IMR-90 (cell line): Measurements from ENCODE around the gene ARF5. TPM values are rescaled to one million over a fixed set of nuclear protein-coding genes. Genes with fewer than 3 reads are reported as not detected.

Source experiments
- ATAC-seq: fragments of 200-7000 bp; cut with Tn5 transposase; 2 replicates; pipeline ENCODE4 v1.9.1; 2020; ENCODE audit warnings: low read depth, mild to moderate bottlenecking, moderate library complexity
- BruUV-seq: library from RNA; stranded (reverse); fragments of 400-500 nt; replicated peaks from 2 replicates; lab custom pipeline; 2021; lab: Mats Ljungman, UMichigan
- CTCF ChIA-PET: fragments of 300-600 bp; formaldehyde crosslinking; extraction: SDS; loops from one replicate; lab custom pipeline; 2021; ENCODE audit warnings: antibody characterized with exemption; lab: Yijun Ruan, JAX
- POLR2A ChIA-PET: fragments of 300-600 bp; sonication (Branson Sonifier 250); formaldehyde crosslinking; loops from one replicate; lab custom pipeline; 2022; ENCODE audit warnings: antibody characterized with exemption; ENCODE audit not compliant: unreplicated experiment; lab: Charles Lee
- DNase-seq: peaks from one replicate; pipeline ENCODE4 v3.0.0; 2013
- H2AFZ ChIP-seq: replicated peaks from 2 replicates; pipeline ENCODE3; 2013; ENCODE audit warnings: low read length, mild to moderate bottlenecking; ENCODE audit not compliant: poor library complexity
- H2AK5ac ChIP-seq: 2 replicates; pipeline ENCODE4 v1.6.1; 2013; ENCODE audit warnings: low read depth, low read length, inconsistent platforms
- H2AK9ac ChIP-seq: replicated peaks from 2 replicates; pipeline ENCODE3; 2013; ENCODE audit warnings: mild to moderate bottlenecking, low read depth, low read length, moderate library complexity; ENCODE audit not compliant: poor library complexity
- H2BK120ac ChIP-seq: 2 replicates; pipeline ENCODE4 v1.6.1; 2013; ENCODE audit warnings: low read depth, low read length, inconsistent platforms
- H2BK15ac ChIP-seq: 3 replicates; pipeline ENCODE4 v1.6.1; 2013; ENCODE audit warnings: low read depth, low read length, inconsistent platforms
- H2BK20ac ChIP-seq: 2 replicates; pipeline ENCODE4 v1.6.1; 2013; ENCODE audit warnings: low read depth, mild to moderate bottlenecking, inconsistent platforms, low read length, moderate library complexity
- H2BK5ac ChIP-seq: 2 replicates; pipeline ENCODE4 v1.6.1; 2013; ENCODE audit warnings: mild to moderate bottlenecking, low read depth, low read length, inconsistent platforms; ENCODE audit not compliant: poor library complexity, severe bottlenecking
- H3K14ac ChIP-seq: replicated peaks from 2 replicates; pipeline ENCODE4 v1.6.1; 2013; ENCODE audit warnings: low read depth, low read length, inconsistent platforms
- H3K18ac ChIP-seq: 2 replicates; pipeline ENCODE4 v1.6.1; 2013; ENCODE audit warnings: low read depth, low read length, control low read depth
- H3K23ac ChIP-seq: 2 replicates; pipeline ENCODE4 v1.6.1; 2013; ENCODE audit warnings: low read depth, low read length, inconsistent platforms
- H3K27ac ChIP-seq: 2 replicates; pipeline ENCODE4 v1.5.1; 2013; ENCODE audit warnings: mild to moderate bottlenecking, control low read depth, low read length; ENCODE audit not compliant: insufficient read depth
- H3K27me3 ChIP-seq: 2 replicates; pipeline ENCODE4 v1.6.1; 2013; ENCODE audit warnings: low read length; ENCODE audit not compliant: control insufficient read depth, insufficient read depth
- H3K36me3 ChIP-seq: 2 replicates; pipeline ENCODE4 v1.6.1; 2013; ENCODE audit warnings: low read length, mixed read lengths; ENCODE audit not compliant: control insufficient read depth, insufficient read depth
- H3K4ac ChIP-seq: 2 replicates; pipeline ENCODE4 v1.6.1; 2013; ENCODE audit warnings: low read depth, low read length, inconsistent platforms
- H3K4me1 ChIP-seq: 2 replicates; pipeline ENCODE4 v1.6.1; 2013; ENCODE audit warnings: low read length, mixed read lengths; ENCODE audit not compliant: control insufficient read depth, insufficient read depth
- H3K4me2 ChIP-seq: 2 replicates; pipeline ENCODE4 v1.6.1; 2013; ENCODE audit warnings: low read depth, mild to moderate bottlenecking, control low read depth, low read length, moderate library complexity
- H3K4me3 ChIP-seq: 2 replicates; pipeline ENCODE4 v1.5.1; 2013; ENCODE audit warnings: low read depth, mild to moderate bottlenecking, control low read depth, low read length, moderate library complexity; ENCODE audit not compliant: insufficient read depth
- H3K56ac ChIP-seq: 2 replicates; pipeline ENCODE4 v1.6.1; 2013; ENCODE audit warnings: low read length, inconsistent platforms; ENCODE audit not compliant: insufficient read depth; ENCODE audit errors: extremely low read depth
- H3K79me1 ChIP-seq, 2 experiments: 2 replicates each; pipeline ENCODE4 v1.6.1; 2013; ENCODE audit warnings: low read length in 2 of 2, inconsistent platforms in 1 of 2, low read depth in 1 of 2
- H3K9ac ChIP-seq: 2 replicates; pipeline ENCODE4 v1.6.1; 2013; ENCODE audit warnings: low read depth, low read length, control low read depth
- H3K9me1 ChIP-seq: 2 replicates; pipeline ENCODE4 v1.6.1; 2013; ENCODE audit warnings: low read length, inconsistent platforms; ENCODE audit not compliant: insufficient read depth
- H3K9me3 ChIP-seq: 2 replicates; pipeline ENCODE4 v1.6.1; 2013; ENCODE audit warnings: low read length; ENCODE audit not compliant: control insufficient read depth, insufficient read depth
- H4K20me1 ChIP-seq: 2 replicates; pipeline ENCODE4 v1.6.1; 2013; ENCODE audit warnings: low read length, inconsistent platforms; ENCODE audit not compliant: insufficient read depth
- H4K5ac ChIP-seq: 2 replicates; pipeline ENCODE4 v1.6.1; 2013; ENCODE audit warnings: mild to moderate bottlenecking, low read depth, low read length, control low read depth
- H4K8ac ChIP-seq, 2 experiments: 2 replicates each; pipeline ENCODE4 v1.6.1; 2013; ENCODE audit warnings: low read depth in 2 of 2, low read length in 2 of 2, control low read depth in 1 of 2, inconsistent platforms in 1 of 2
- H4K91ac ChIP-seq: 2 replicates; pipeline ENCODE4 v1.6.1; 2013; ENCODE audit warnings: low read depth, low read length, inconsistent platforms; ENCODE audit not compliant: insufficient read depth
- BHLHE40 ChIP-seq: fragments of 150-350 bp; IDR thresholded peaks from 2 replicates; pipeline ENCODE4 v1.6.1; 2016; ENCODE audit warnings: mild to moderate bottlenecking, low read depth, low read length
- MAZ ChIP-seq: IDR thresholded peaks from 2 replicates; pipeline ENCODE4 v1.6.1; 2012; ENCODE audit warnings: low read depth, mild to moderate bottlenecking, low read length, improper control_type of control experiment, moderate library complexity, borderline replicate concordance
- MXI1 ChIP-seq: IDR thresholded peaks from 2 replicates; pipeline ENCODE4 v1.6.1; 2012; ENCODE audit warnings: low read depth, mild to moderate bottlenecking, low read length, moderate library complexity, borderline replicate concordance
- NFE2L2 ChIP-seq: fragments of 150-350 bp; IDR thresholded peaks from 2 replicates; pipeline ENCODE4 v1.6.1; 2016; ENCODE audit warnings: low read depth, mild to moderate bottlenecking, low read length
- POLR2A ChIP-seq: IDR thresholded peaks from 2 replicates; pipeline ENCODE4 v1.6.1; 2012; ENCODE audit warnings: mild to moderate bottlenecking, low read depth, low read length
- RCOR1 ChIP-seq: IDR thresholded peaks from 2 replicates; pipeline ENCODE4 v1.6.1; 2012; ENCODE audit warnings: mild to moderate bottlenecking, low read length, improper control_type of control experiment; ENCODE audit not compliant: insufficient replicate concordance
- RFX5 ChIP-seq: IDR thresholded peaks from 2 replicates; pipeline ENCODE4 v1.8.0; 2012; ENCODE audit warnings: low read depth, mild to moderate bottlenecking, low read length, moderate library complexity
- USF2 ChIP-seq: fragments of 150-350 bp; IDR thresholded peaks from 2 replicates; pipeline ENCODE4 v1.6.1; 2017; ENCODE audit warnings: mild to moderate bottlenecking, antibody characterized with exemption, low read length, low read depth
- WGBS, 2 experiments: methylation state at CpG; one replicate each; pipeline versions ENCODE4 v1.1.5 to v1.1.7; 2013; ENCODE audit warnings: missing lambda C conversion rate in 2 of 2; ENCODE audit not compliant: insufficient read length in 1 of 2; ENCODE audit errors: extremely low coverage in 2 of 2; 5-methylcytosine and 5-hydroxymethylcytosine counted together
- dilution Hi-C: fragments of 300-500 bp; cut with HindIII; formaldehyde crosslinking; loops from one replicate; pipeline ENCODE4 v1.14.3; 2018; ENCODE audit warnings: low sequenced_read_pairs; ENCODE audit not compliant: unreplicated experiment
- in situ Hi-C: fragments of 300-500 bp; cut with MboI; formaldehyde crosslinking; loops from 3 replicates; pipeline ENCODE4 v1.14.3; 2019; ENCODE audit warnings: low sequenced_read_pairs, inconsistent platforms, mixed read lengths
- intact Hi-C: fragments of 100-400 bp; cut with micrococcal nuclease; formaldehyde crosslinking; loops from 2 replicates; pipeline ENCODE4 v1.10.0; 2022
- polyA plus RNA-seq, 3 experiments: library from polyadenylated mRNA; depleted of rRNA; stranded (reverse); fragments of >200 nt; gene quantifications; 2 replicates each; pipeline ENCODE4 v1.2.3, GENCODE V29; 2012; ENCODE audit warnings: low replicate concordance in 1 of 3
- total RNA-seq: library from RNA; depleted of rRNA; stranded (reverse); fragments of >200 nt; gene quantifications from 2 replicates; pipeline ENCODE4 v1.2.3, GENCODE V29; 2012
- TF ChIP-seq, protein P1 (sequence below): fragments of 150-350 bp; IDR thresholded peaks from 2 replicates; pipeline ENCODE4 v1.6.1; 2016; ENCODE audit warnings: low read depth, mild to moderate bottlenecking, low read length, moderate library complexity, borderline replicate concordance

The ARF5 gene
- total and polyA plus RNA-seq, 2 of the 4 experiments (the other 2 are of a cell fraction), result 128 to 274 TPM

DNA sequence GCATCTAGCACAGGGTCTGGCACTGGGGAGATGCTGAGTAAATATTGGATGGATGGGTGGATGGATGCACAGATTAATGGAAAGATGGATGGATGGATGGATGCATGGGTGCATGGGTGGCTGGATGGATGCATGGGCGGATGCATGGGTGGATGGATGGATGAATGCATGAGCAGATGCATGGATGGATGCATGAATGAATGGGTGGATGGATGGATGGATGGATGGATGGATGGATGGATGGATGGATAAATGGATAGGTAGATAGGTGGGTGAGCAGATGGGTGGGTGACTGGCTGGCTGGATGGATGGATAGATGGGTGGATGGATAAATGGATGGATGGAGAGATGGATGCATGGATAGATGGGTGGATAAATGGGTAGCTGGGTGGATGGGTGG, 24.1 kb downstream of the ARF5 start:
- H3K36me3 ChIP-seq, result no peaks in the 10 kb centered on the region
- no peak overlapping the region for H2BK15ac ChIP-seq
- no peak overlapping the region for H2AFZ ChIP-seq
- no peak overlapping the region for H3K56ac ChIP-seq
- no peak overlapping the region for H4K91ac ChIP-seq
- ChIA-PET POLR2A (no interaction called here), CTCF (no interaction called here)
- no peak overlapping the region for H2AK9ac ChIP-seq
- H3K4ac ChIP-seq, result no peak overlapping the region
- peaks cover 59% of the 10 kb centered on the region for H3K27me3 ChIP-seq
- no peak overlapping the region for H4K8ac ChIP-seq
- no peak overlapping the region for H3K27ac ChIP-seq
- H3K4me1 ChIP-seq, result no peaks in the 10 kb centered on the region
- H3K9me1 ChIP-seq, result no peaks in the 10 kb centered on the region
- no peak overlapping the region for H3K23ac ChIP-seq
- in situ Hi-C loops, result no loop called here
- intact Hi-C loops, result no loop called here
- H2BK120ac ChIP-seq, result no peak overlapping the region
- H3K4me2 ChIP-seq, result no peak overlapping the region
- H3K9me3 ChIP-seq, result peaks cover 5% of the 10 kb centered on the region
- no peak overlapping the region for H3K18ac ChIP-seq
- no peak overlapping the region for H3K9ac ChIP-seq
- no peaks in the 10 kb centered on the region for H4K20me1 ChIP-seq
- TF ChIP-seq MAZ (no peak), RCOR1 (no peak), BHLHE40 (no peak), NFE2L2 (no peak), USF2 (no peak), POLR2A (no peak), RFX5 (no peak), MXI1 (no peak)
- TF ChIP-seq, protein P1, sequence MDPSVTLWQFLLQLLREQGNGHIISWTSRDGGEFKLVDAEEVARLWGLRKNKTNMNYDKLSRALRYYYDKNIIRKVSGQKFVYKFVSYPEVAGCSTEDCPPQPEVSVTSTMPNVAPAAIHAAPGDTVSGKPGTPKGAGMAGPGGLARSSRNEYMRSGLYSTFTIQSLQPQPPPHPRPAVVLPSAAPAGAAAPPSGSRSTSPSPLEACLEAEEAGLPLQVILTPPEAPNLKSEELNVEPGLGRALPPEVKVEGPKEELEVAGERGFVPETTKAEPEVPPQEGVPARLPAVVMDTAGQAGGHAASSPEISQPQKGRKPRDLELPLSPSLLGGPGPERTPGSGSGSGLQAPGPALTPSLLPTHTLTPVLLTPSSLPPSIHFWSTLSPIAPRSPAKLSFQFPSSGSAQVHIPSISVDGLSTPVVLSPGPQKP, result no peak
- DNase-seq, result no peak
- no TSS peak for BruUV-seq
- H4K5ac ChIP-seq, result no peak overlapping the region
- H2BK20ac ChIP-seq, result no peak overlapping the region
- dilution Hi-C loops, result no loop called here
- 40% methylated on average over 1 of the region's 1 CpG; no CpG with 5 or more reads in 1 of the 2 experiments for WGBS, 2 experiments
- H3K79me1 ChIP-seq, result no peaks in the 10 kb centered on the region
- no peak for ATAC-seq
- no peak overlapping the region for H3K14ac ChIP-seq
- no peak overlapping the region for H2BK5ac ChIP-seq
- no peak overlapping the region for H3K4me3 ChIP-seq
- H2AK5ac ChIP-seq, result no peak overlapping the region
